NOMO-1 treated with DMSO at 0.1 percent for 48 hours (cell line): ENCODE data around the gene IRF9.

Experiments used
- DNase-seq: peaks from one replicate; lab custom pipeline; 2025; ENCODE audit not compliant: unreplicated experiment; lab: John Stamatoyannopoulos, UW

IRF9 gene

GRCh38 chr14:24213866-24214662, 53.0 kb downstream of the IRF9 start:
- no peak for DNase-seq

- peak; percentile 93 for DNase-seq
These were observed 54.7 kb downstream of the IRF9 start, which contains the start of gene MDP1 for GRCh38 chr14:24215495-24216344. Gene MDP1 (minus strand): TSS chr14:24216066. CDS start chr14:24215955, 111 bp downstream.
